ENCODE measurements around the gene COMT.
A peak's percentile ranks its signal among the peaks of the same experiment; 100 is the strongest.

COMT gene

GRCh38 chr22:19970479-19971275 is 29.1 kb downstream of the COMT start:
- DNase-seq, result no peak

- no peak for DNase-seq
Measured at GRCh38 chr22:19971276-19972124, 29.9 kb downstream of the COMT start.

- no peak for DNase-seq
Measured at GRCh38 chr22:19972251-19972650, 30.7 kb downstream of the COMT start.

- no peak for DNase-seq
Measured at GRCh38 chr22:19972652-19973550, 31.3 kb downstream of the COMT start.

GRCh38 chr22:19973551-19974267 is 32.1 kb downstream of the COMT start:
- no peak for DNase-seq

- peak; percentile 66 for DNase-seq
Measured at GRCh38 chr22:19974268-19974861, 32.8 kb downstream of the COMT start.

- no peak for DNase-seq
Measured at GRCh38 chr22:19974935-19975706, 33.5 kb downstream of the COMT start.

- DNase-seq, result no peak
Measured at GRCh38 chr22:19975707-19976035, 34.1 kb downstream of the COMT start.

GRCh38 chr22:19976671-19977070 is 35.1 kb downstream of the COMT start:
- no peak for DNase-seq

- no peak for DNase-seq
Measured at GRCh38 chr22:19977296-19978243, 36.0 kb downstream of the COMT start.

GRCh38 chr22:19978748-19979147 is 37.2 kb downstream of the COMT start:
- no peak for DNase-seq

- no peak for DNase-seq
Measured at GRCh38 chr22:19979712-19980493, 38.3 kb downstream of the COMT start.

- no peak for DNase-seq
Measured at GRCh38 chr22:19980766-19981165, 39.2 kb downstream of the COMT start.

- no peak for DNase-seq
Measured at GRCh38 chr22:19981171-19981960, 39.8 kb downstream of the COMT start.

- no peak for DNase-seq
Measured at GRCh38 chr22:19981961-19982920, 40.7 kb downstream of the COMT start.

- DNase-seq, result no peak
Measured at GRCh38 chr22:19982991-19983578, 41.5 kb downstream of the COMT start.

- DNase-seq, result no peak
Measured at GRCh38 chr22:19983741-19984140, 42.2 kb downstream of the COMT start.
